K562 (cell line): ENCODE data around the gene ATP9A. TPM values are rescaled to one million over a fixed set of nuclear protein-coding genes. Genes with fewer than 3 reads are reported as not detected.
A peak's percentile ranks its signal among the peaks of the same experiment; 100 is the strongest.

Experiments used
- ATAC-seq: fragments of 200-7000 bp; cut with Tn5 transposase; 3 replicates; pipeline ENCODE4 v1.9.1; 2020; ENCODE audit warnings: moderate library complexity
- BruUV-seq: library from RNA; stranded (reverse); fragments of 400-500 nt; replicated peaks from 2 replicates; lab custom pipeline; 2021; lab: Mats Ljungman, UMichigan
- CTCF ChIA-PET: fragments of 300-600 bp; formaldehyde crosslinking; extraction: SDS; loops from one replicate; lab custom pipeline; 2021; ENCODE audit warnings: low intra/inter-chr PET ratio; lab: Yijun Ruan, JAX
- POLR2A ChIA-PET: fragments of 300-600, 350-650 bp; sonication (Branson Sonifier 250); formaldehyde crosslinking; extraction: SDS; loops from one replicate; lab custom pipeline; 2021; ENCODE audit warnings: antibody characterized with exemption, inconsistent platforms; lab: Yijun Ruan, JAX
- DNase-seq, 4 experiments: peaks; one replicate each; pipeline versions ENCODE4 v3.0.0 to v3.0.0-alpha.2; 2011 to 2018; ENCODE audit warnings: low spot score in 3 of 4, mixed read lengths in 3 of 4; ENCODE audit errors: extremely low read depth in 1 of 4
- FAIRE-seq: peaks from 2 replicates; lab custom pipeline; 2011; peaks lifted over from hg19 to GRCh38; lab: Jason Lieb, UNC
- H2AFZ ChIP-seq: 2 replicates; pipeline ENCODE4 v1.6.0; 2011; ENCODE audit warnings: low read depth, low read length, control low read depth, inconsistent platforms
- H3K27ac ChIP-seq: fragments of 200-600 bp; 3 replicates; pipeline ENCODE4 v1.8.0; 2011; ENCODE audit warnings: low read depth, mild to moderate bottlenecking, control low read depth, inconsistent platforms, low read length, moderate library complexity, mixed read lengths; ENCODE audit errors: extremely low read depth
- H3K27me3 ChIP-seq, 2 experiments: fragments of 300-600 bp in 1 of 2; 2 replicates in 1 of 2; 3 replicates in 1 of 2; pipeline versions ENCODE4 v1.6.0 to v1.8.0; 2011; ENCODE audit warnings: inconsistent platforms in 2 of 2, low read length in 2 of 2, mild to moderate bottlenecking in 1 of 2, mixed read lengths in 1 of 2, moderate library complexity in 1 of 2; ENCODE audit not compliant: control insufficient read depth in 2 of 2, insufficient read depth in 2 of 2
- H3K36me3 ChIP-seq: fragments of 300-600 bp; 3 replicates; pipeline ENCODE4 v1.8.0; 2011; ENCODE audit warnings: mild to moderate bottlenecking, low read length, inconsistent platforms; ENCODE audit not compliant: control insufficient read depth, insufficient read depth
- H3K4me1 ChIP-seq, 2 experiments: fragments of 200-600 bp in 1 of 2; replicated peaks in 1 of 2; 2 replicates in 1 of 2; 3 replicates in 1 of 2; pipeline versions ENCODE4 v1.5.1 to v1.8.0; 2011; ENCODE audit warnings: inconsistent platforms in 2 of 2, low read length in 2 of 2, mild to moderate bottlenecking in 1 of 2, mixed read lengths in 1 of 2, moderate library complexity in 1 of 2; ENCODE audit not compliant: control insufficient read depth in 2 of 2, insufficient read depth in 2 of 2
- H3K4me2 ChIP-seq: 2 replicates; pipeline ENCODE4 v1.6.1; 2011; ENCODE audit warnings: low read length, control low read depth, inconsistent platforms, mixed read lengths; ENCODE audit not compliant: insufficient read depth
- H3K4me3 ChIP-seq: fragments of 200-600 bp; sonication (generic), shearing (Covaris generic); 2 replicates; pipeline ENCODE4 v1.5.1; 2016; ENCODE audit warnings: control low read depth, inconsistent platforms
- H3K79me2 ChIP-seq: fragments of 200-600 bp; 3 replicates; pipeline ENCODE4 v1.8.0; 2011; ENCODE audit warnings: low read length, inconsistent platforms; ENCODE audit not compliant: control insufficient read depth, insufficient read depth
- H3K9ac ChIP-seq, 2 experiments: 2 replicates each; pipeline versions ENCODE4 v1.6.0 to v1.6.1; 2011; ENCODE audit warnings: low read depth in 2 of 2, low read length in 2 of 2, control low read depth in 1 of 2, inconsistent platforms in 1 of 2, mild to moderate bottlenecking in 1 of 2, mixed read lengths in 1 of 2; ENCODE audit not compliant: insufficient read depth in 1 of 2
- H3K9me1 ChIP-seq: one replicate; pipeline ENCODE4 v1.6.0; 2011; ENCODE audit warnings: inconsistent platforms, mild to moderate bottlenecking, low read length, moderate library complexity; ENCODE audit not compliant: control insufficient read depth, insufficient read depth
- H3K9me3 ChIP-seq: replicated peaks from 2 replicates; pipeline ENCODE4 v1.5.1; 2011; ENCODE audit warnings: low read depth, low read length, inconsistent platforms; ENCODE audit not compliant: control insufficient read depth, insufficient read depth
- H4K20me1 ChIP-seq: replicated peaks from 2 replicates; pipeline ENCODE4 v1.6.1; 2011; ENCODE audit warnings: low read length, inconsistent platforms, mixed read lengths; ENCODE audit not compliant: control insufficient read depth, insufficient read depth
- MAFF ChIP-seq: IDR thresholded peaks from 2 replicates; pipeline ENCODE4 v1.6.1; 2012; ENCODE audit warnings: low read length, improper control_type of control experiment
- ZC3H11A ChIP-seq: IDR thresholded peaks from 2 replicates; pipeline ENCODE4 v1.6.1; 2012; ENCODE audit warnings: low read depth, low read length, improper control_type of control experiment
- ZNF121 ChIP-seq: sonication (generic); formaldehyde crosslinking; conservative IDR thresholded peaks from 2 replicates; pipeline ENCODE4 v1.8.0; 2022; ENCODE audit warnings: missing genetic modification reagents
- whole genome bisulfite sequencing: fragments of 100-300 bp; shearing (Covaris generic); methylation state at CpG from one replicate; pipeline ENCODE4 v1.1.6; 2016; ENCODE audit warnings: low coverage, mixed read lengths; ENCODE audit not compliant: insufficient coverage; ENCODE audit errors: missing lambda C conversion rate; 5-methylcytosine and 5-hydroxymethylcytosine counted together
- in situ Hi-C: fragments of 300-500 bp; cut with MboI; formaldehyde crosslinking; loops from 4 replicates; pipeline ENCODE4 v1.15.0; 2018; ENCODE audit warnings: inconsistent platforms, mixed read lengths
- intact Hi-C: fragments of 100-400 bp; cut with micrococcal nuclease; formaldehyde crosslinking; loops from 2 replicates; pipeline ENCODE4 v1.14.2; 2022
- polyA plus RNA-seq, 8 experiments: library from polyadenylated mRNA; depleted of rRNA in 4 of 8; stranded (reverse) in 5 of 8; unstranded in 3 of 8; fragments of >200 nt; fragmentation: Nextera tagmentation in 2 of 8; fragmentation: Illumina TruSeq in 1 of 8; extraction: Ambion mirVana in 2 of 8; extraction: Trizol in 1 of 8; gene quantifications; 2 replicates each; pipeline versions ENCODE4 v1.2.1 to v1.2.3, GENCODE V29; 2011 to 2014; ENCODE audit warnings: inconsistent platforms in 1 of 8, missing spikeins in 1 of 8
- total RNA-seq, 7 experiments: library from RNA; depleted of rRNA in 6 of 7; stranded (reverse); fragments of >200 nt in 6 of 7; fragmentation: Illumina TruSeq in 2 of 7; extraction: Trizol in 2 of 7; gene quantifications; 2 replicates each; pipeline versions ENCODE4 v1.2.1 to v1.2.3, GENCODE V29; 2011 to 2021; ENCODE audit warnings: low replicate concordance in 1 of 7

The ATP9A gene
- total and polyA plus RNA-seq, 9 of the 15 experiments (the other 6 are each of a cell fraction or from before 2014, with no cell fraction given), result 0.18 to 0.62 (median 0.29) TPM

DNA sequence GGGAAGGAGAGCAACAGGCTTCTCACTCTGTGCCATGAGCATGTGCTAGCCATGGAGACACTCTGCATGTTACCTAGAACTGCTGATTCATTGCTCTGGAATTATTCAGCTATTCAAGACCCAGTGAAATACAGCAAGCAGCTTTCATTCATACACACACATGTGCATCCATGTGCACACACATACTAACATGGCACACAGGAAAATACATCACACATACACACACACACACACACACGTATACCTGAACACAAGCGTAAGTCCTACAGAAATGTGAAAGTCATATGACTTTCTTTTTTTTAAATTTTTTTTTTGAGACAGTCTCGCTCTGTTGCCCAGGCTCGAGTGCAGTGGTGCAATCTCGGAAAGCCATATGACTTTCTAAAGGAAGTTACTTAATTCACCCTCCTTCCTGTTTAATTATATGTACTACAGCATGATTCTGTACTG lies 117.5 kb downstream of the ATP9A start (continued):
- peak; percentile 53; the same call in 1 of the 2 replicates for TF ChIP-seq MAFF

DNA sequence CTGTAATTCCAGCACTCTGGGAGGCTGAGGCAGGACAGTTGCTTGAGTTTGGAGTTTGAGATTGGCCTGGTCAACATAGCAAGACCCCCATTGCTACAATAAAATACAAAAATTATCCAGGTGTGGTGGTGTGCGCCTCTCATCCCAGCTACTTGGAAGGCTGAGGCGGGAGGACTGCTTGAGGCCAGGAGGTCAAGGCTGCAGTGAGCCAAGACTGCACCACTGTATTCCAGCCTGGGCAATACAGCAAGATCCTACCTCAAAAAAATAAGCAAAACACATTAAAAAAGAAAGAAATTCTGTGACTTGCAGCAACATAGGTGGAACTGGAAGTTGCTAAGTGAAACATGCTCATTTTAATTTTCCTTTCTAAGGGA lies 119.6 kb downstream of the ATP9A start:
- no peak overlapping the region for H3K27ac ChIP-seq
- FAIRE-seq, result no peak
- no peak for DNase-seq
- no peak for ATAC-seq
- TF ChIP-seq ZNF121 (CRISPR knock-in tag) (peak; percentile 92), ZC3H11A (no peak)
- CTCF ChIA-PET, result no interaction called here
- no peaks in the 10 kb centered on the region for H3K9me1 ChIP-seq
- in situ Hi-C loops (no loop called here), intact Hi-C loops (loop anchor here (10.0 kb wide), 1 partner anchor 316 kb away; no protein-coding TSS in a partner anchor)
- 0 out of 2 replicates have a peak, but pooled peaks cover 2% of the 10 kb centered on the region for H3K9me3 ChIP-seq
- no peak overlapping the region for H3K4me2 ChIP-seq
- H3K27me3 ChIP-seq, result peaks cover 15 to 27% of the 10 kb centered on the region in 2 experiments; a peak in 4 of 5 replicates
- no peaks in the 10 kb centered on the region; the same call in 1 of the 2 replicates for H4K20me1 ChIP-seq
- no TSS peak for BruUV-seq
- H3K36me3 ChIP-seq, result no peaks in the 10 kb centered on the region
- POLR2A ChIA-PET, result interaction anchor here (1.2 kb wide), 1 partner anchor 9 kb away, joined by 4 read pairs; no protein-coding TSS in a partner anchor
- WGBS, result 8% methylated on average over 2 of the region's 2 CpGs
- H3K4me3 ChIP-seq, result no peak overlapping the region
- H3K79me2 ChIP-seq, result no peaks in the 10 kb centered on the region
- no peak overlapping the region for H3K9ac ChIP-seq
- H2AFZ ChIP-seq, result no peak overlapping the region
- peaks cover 0 to 4% of the 10 kb centered on the region in 2 experiments; a peak in 3 of 5 replicates for H3K4me1 ChIP-seq
